GM19239 (cell line): ENCODE measurements around the gene SLC2A9.
A peak's percentile ranks its signal among the peaks of the same experiment; 100 is the strongest.

Experiments used
- DNase-seq: peaks from one replicate; pipeline ENCODE4 v3.0.0; 2011; ENCODE audit warnings: low spot score; ENCODE audit not compliant: insufficient read length
- FAIRE-seq: peaks from 2 replicates; lab custom pipeline; 2011; peaks lifted over from hg19 to GRCh38; lab: Jason Lieb, UNC

SLC2A9 gene

GRCh38 chr4:10022346-10023049 lies 1.2 kb upstream of the SLC2A9 start:
- DNase-seq = no peak
- FAIRE-seq = no peak

GRCh38 chr4:10021653-10022023 lies 341 bp upstream of the SLC2A9 start:
- no peak for FAIRE-seq
- DNase-seq = no peak

- DNase-seq = no peak
- no peak for FAIRE-seq
Measured at GRCh38 chr4:10020106-10020505, 1.2 kb downstream of the SLC2A9 start.

GRCh38 chr4:10019521-10020051 lies 1.7 kb downstream of the SLC2A9 start:
- DNase-seq (no peak), FAIRE-seq (no peak)

GRCh38 chr4:10018818-10019461 lies 2.4 kb downstream of the SLC2A9 start:
- peak; percentile 80 for FAIRE-seq
- peak; percentile 92 for DNase-seq

GRCh38 chr4:10017037-10017893 lies 4.0 kb downstream of the SLC2A9 start:
- FAIRE-seq = no peak

GRCh38 chr4:10016169-10016568 lies 5.1 kb downstream of the SLC2A9 start:
- DNase-seq (no peak), FAIRE-seq (no peak)

More at GRCh38 chr4:10017037-10017893, 4.0 kb downstream of the SLC2A9 start:
- no peak for DNase-seq

- DNase-seq (no peak), FAIRE-seq (peak; percentile 70)
Measured at GRCh38 chr4:10015140-10015753, 6.0 kb downstream of the SLC2A9 start.

GRCh38 chr4:10013722-10014121 lies 7.6 kb downstream of the SLC2A9 start:
- no peak for DNase-seq
- FAIRE-seq = peak; percentile 73

- FAIRE-seq (no peak), DNase-seq (no peak)
Measured at GRCh38 chr4:10011885-10012284, 9.4 kb downstream of the SLC2A9 start.

- FAIRE-seq (no peak), DNase-seq (no peak)
Measured at GRCh38 chr4:10011277-10011676, 10.0 kb downstream of the SLC2A9 start.

- no peak for FAIRE-seq
- DNase-seq = no peak
Measured at GRCh38 chr4:10009861-10010500, 11.3 kb downstream of the SLC2A9 start.

- FAIRE-seq (no peak), DNase-seq (no peak)
Measured at GRCh38 chr4:10008609-10009005, 12.7 kb downstream of the SLC2A9 start.

- DNase-seq (no peak), FAIRE-seq (peak; percentile 89)
Measured at GRCh38 chr4:10007793-10008608, 13.3 kb downstream of the SLC2A9 start.

- DNase-seq (no peak), FAIRE-seq (no peak)
Measured at GRCh38 chr4:10007436-10007740, 13.9 kb downstream of the SLC2A9 start.

GRCh38 chr4:10006601-10007435 lies 14.5 kb downstream of the SLC2A9 start:
- DNase-seq (no peak), FAIRE-seq (peak; percentile 88)

GRCh38 chr4:10006231-10006600 lies 15.1 kb downstream of the SLC2A9 start:
- DNase-seq (no peak), FAIRE-seq (peak; percentile 71)

GRCh38 chr4:10005632-10006031 lies 15.7 kb downstream of the SLC2A9 start:
- DNase-seq = no peak
- peak; percentile 31 for FAIRE-seq
